Smooth muscle cell of the brain vasculature (primary cell): Measurements from ENCODE around the gene GLS.
"Not testable (repeated sequence)": the region's sequence is repeated elsewhere in the genome, so short reads cannot be mapped to it uniquely, and the experiment has no call there.

Experiments
- DNase-seq: peaks from one replicate; pipeline ENCODE4 v3.0.0-alpha.2; 2012; ENCODE audit warnings: low read depth, low spot score

The GLS gene

GRCh38 chr2:190856985-190857384 is 23.6 kb upstream of the GLS start:
- no peak for DNase-seq

- no peak for DNase-seq
Measured at GRCh38 chr2:190858817-190859216, 21.8 kb upstream of the GLS start.

GRCh38 chr2:190859347-190860297 is 21.0 kb upstream of the GLS start:
- DNase-seq: no peak

- peak; percentile 53 for DNase-seq
Measured at GRCh38 chr2:190860985-190861680, 19.5 kb upstream of the GLS start.

GRCh38 chr2:190862128-190862527 is 18.5 kb upstream of the GLS start:
- DNase-seq: not testable (repeated sequence)

GRCh38 chr2:190862571-190862991 is 18.0 kb upstream of the GLS start:
- DNase-seq: no peak

GRCh38 chr2:190863946-190864345 is 16.7 kb upstream of the GLS start:
- DNase-seq: no peak

GRCh38 chr2:190864375-190864774 is 16.2 kb upstream of the GLS start:
- no peak for DNase-seq

GRCh38 chr2:190867212-190867611 is 13.4 kb upstream of the GLS start:
- no peak for DNase-seq

GRCh38 chr2:190867832-190868231 is 12.8 kb upstream of the GLS start:
- no peak for DNase-seq

- no peak for DNase-seq
Measured at GRCh38 chr2:190869721-190870120, 10.9 kb upstream of the GLS start.

- not testable (repeated sequence) for DNase-seq
Measured at GRCh38 chr2:190873451-190873850, 7.2 kb upstream of the GLS start.

GRCh38 chr2:190875891-190876290 is 4.7 kb upstream of the GLS start:
- no peak for DNase-seq

GRCh38 chr2:190876631-190877030 is 4.0 kb upstream of the GLS start:
- no peak for DNase-seq

GRCh38 chr2:190877436-190877835 is 3.2 kb upstream of the GLS start:
- no peak for DNase-seq

GRCh38 chr2:190879474-190880377 is 895 bp upstream of the GLS start:
- no peak for DNase-seq

- no peak for DNase-seq
Measured at GRCh38 chr2:190881084-190881597, 520 bp downstream of the GLS start.

GRCh38 chr2:190881598-190882410 is 1.2 kb downstream of the GLS start:
- DNase-seq: no peak

GRCh38 chr2:190882411-190882766 is 1.8 kb downstream of the GLS start:
- DNase-seq: no peak

- no peak for DNase-seq
Measured at GRCh38 chr2:190882856-190883582, 2.4 kb downstream of the GLS start.
